Astrocyte (in vitro differentiated cells and primary cell): ENCODE data around the gene TMEM217.

Source experiments
- CTCF ChIP-seq: IDR thresholded peaks from 2 replicates; pipeline ENCODE4 v1.5.1; 2011; ENCODE audit warnings: low read depth, mild to moderate bottlenecking, inconsistent platforms, low read length, moderate library complexity; ENCODE audit not compliant: insufficient read depth
- EZH2 ChIP-seq: IDR thresholded peaks from 2 replicates; pipeline ENCODE4 v1.6.1; 2012; ENCODE audit warnings: mild to moderate bottlenecking, low read length, inconsistent platforms; ENCODE audit not compliant: insufficient read depth

DNA sequence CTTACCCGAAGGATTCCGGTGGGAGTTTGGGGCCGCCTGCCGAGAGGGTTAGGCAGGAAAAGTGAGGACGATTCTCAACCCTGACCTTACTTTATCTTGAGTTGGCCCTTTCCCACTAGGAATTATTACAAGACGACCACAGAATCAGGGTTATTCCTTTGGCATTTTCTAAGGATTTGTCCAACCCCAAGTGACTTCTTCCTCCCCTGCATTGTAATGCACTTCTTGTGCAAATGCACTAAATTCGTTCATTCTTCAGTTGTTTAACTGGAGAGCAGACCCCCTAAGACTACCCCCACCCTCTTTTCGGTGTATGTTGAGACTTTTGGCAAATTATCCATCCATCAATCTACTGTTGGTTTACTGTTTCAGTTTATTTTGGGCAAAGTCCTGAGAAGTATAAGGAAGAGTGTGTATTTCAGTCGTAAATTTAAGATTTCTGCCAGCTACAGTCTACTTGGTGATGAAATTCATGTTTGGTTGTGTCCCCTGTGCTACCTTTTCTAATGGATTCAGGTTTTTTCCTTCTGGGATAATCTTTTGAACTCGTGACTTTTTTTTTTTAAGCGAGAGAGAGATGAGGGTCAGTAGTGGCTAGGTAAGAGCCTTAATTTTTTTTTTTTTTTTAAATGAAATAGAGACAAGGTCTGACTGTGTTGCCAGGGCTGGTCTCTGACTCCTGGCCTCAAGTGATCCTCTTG is 611 bp upstream of the TMEM217 start:
- TF ChIP-seq CTCF (no peak), EZH2 (no peak)
